NCI-H526 treated with DMSO at 0.1 percent for 48 hours (cell line): ENCODE data around the gene RCAN1.

Source experiments
- DNase-seq: peaks from one replicate; lab custom pipeline; 2025; lab: John Stamatoyannopoulos, UW

Gene RCAN1

DNA sequence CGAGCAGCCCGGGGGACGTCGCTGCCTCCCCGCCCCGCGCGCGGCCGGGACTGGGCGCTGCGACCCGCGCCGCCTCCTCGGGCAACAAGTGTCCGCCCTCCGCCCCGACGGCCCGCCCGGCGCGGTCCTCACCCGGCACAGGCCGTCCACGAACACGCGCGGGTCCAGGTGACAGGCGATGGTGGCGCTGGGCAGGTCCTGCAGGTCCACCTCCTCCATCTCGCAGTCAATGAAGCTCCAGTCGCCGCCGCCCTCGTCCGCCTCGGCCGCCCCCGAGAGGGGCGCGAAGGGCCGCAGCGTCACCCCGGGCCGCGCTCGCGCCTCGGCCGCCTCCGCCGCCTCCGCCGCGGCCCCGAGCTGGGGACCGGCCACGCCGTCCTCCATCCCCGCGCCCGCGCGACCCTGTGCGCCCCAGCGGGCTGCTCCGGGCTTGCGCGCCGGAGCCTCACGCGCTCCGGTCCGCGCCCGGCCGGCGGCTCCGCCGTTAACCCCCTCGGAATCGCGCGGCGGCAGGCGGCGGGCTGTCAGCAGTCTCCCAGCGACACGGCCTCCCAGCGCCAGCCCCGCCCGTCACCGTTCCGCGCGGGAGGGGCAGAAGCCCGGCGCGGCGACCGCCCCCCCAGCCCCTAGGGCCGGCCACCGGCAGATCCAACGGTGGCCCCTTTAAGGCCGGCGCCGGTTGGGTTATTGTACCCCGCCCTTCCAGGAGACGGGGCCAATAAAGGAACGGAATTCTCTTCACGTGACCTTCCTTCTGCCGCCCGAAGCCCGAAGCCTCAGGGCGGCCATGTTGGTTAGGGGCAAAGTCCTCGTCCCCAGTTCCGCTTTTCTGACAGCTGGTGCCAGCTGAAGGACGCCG lies at the start of gene RCAN1:
RCAN1 (minus strand) TSS at position 486 of the 859 bp plus-strand sequence; CDS start at position 384, 102 bp downstream.
- peak; percentile 91 for DNase-seq

DNA sequence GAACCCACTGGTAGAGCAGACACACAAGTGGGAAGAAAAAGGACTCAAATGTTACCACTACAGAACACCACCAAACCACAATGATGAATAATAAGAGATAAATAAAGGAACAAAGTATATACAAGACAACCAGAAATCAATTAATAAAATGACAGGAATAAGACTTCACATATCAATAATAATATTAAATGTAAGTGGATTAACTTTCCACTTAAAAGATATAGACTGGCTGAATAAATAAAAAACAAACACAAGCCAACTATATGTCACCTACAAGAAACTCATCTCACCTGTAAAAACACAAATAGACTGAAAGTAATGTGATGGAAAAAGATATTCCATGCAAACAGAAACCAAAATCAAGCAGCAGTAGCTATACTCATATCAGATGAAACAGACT lies 46.9 kb upstream of the RCAN1 start:
- DNase-seq = no peak

DNA sequence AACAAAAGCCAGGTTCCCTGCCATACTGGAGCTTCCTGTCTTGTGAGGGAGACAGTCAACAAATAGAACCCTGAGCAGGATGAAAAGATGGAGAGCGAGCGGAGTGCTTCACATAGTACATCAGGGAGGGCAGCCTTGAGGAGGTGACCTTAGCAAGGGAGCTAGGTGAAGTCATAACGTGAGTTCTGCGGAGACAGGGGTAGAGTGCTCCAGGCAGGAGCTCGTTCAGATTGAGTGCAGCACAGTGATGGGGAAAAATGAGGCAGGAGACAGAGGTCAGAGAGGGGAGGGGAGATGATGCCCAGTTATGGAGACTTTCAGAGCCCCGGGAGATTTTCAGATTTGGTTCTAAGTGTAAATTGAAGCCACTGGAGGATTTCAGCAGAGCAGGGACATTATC lies 38.6 kb upstream of the RCAN1 start:
- no peak for DNase-seq

DNA sequence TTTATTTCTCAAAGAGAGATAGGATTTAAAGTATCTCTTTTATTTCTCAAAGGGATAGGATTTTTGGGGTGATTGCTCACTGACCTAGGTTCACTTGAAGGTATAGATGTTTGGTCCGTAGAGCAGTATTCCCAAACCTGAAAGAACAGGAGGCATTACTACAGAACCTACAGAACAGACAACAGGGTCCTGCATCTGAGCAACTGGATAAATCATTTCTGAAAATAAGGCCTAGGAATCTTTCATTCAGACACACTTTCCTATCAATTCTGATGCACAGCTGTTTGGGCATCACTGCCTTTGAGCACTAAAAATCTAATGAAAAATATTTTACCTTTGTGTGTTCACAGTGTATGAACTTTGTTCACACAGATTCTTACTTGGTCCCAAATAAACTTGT lies 36.7 kb upstream of the RCAN1 start:
- DNase-seq = no peak

DNA sequence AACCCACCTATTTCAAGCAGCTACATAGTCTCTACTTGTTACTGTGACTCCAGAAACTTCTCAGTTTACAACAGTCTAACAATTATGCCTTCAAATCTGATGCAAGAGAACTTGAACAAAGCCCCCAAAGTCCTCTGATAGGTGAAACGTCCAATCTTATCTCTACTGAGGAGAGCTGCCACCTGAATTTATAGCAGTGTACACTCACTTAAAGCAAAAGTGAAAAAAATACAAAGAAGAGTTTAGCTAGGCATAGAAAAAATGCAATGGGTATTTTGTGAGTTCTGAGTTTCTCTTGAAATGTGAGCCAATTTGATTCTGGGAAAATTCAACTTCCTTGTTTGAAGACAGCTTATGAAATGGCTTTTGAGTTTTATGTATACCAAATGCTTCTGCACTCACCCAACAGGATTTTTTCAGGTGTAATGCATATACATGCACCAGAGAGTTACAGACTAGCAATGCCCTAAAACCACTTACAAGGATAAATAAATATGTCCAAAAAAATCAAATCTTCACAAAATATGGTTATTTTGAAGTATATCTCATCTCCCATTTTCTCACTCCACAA lies 36.0 kb upstream of the RCAN1 start:
- no peak for DNase-seq

DNA sequence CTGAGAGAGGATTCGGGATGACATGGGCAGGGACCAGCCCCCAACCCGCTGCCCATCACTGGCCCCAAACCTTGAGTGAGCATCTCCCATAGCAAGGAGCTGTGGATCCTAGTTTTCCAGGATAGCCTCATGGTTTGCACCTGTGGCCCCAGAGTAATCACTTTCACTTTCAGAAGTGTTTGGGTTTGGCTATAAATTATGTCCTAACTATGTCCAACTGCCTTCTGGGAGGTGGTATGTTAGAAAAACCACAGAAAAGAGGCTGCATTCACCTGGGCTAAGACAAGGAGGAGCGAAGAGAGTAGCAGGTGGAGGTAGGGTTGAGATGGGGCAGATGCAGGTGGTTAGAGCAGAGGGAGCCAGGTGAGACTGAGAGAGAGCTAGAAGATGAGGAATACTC lies 34.5 kb upstream of the RCAN1 start:
- peak; percentile 27 for DNase-seq

DNA sequence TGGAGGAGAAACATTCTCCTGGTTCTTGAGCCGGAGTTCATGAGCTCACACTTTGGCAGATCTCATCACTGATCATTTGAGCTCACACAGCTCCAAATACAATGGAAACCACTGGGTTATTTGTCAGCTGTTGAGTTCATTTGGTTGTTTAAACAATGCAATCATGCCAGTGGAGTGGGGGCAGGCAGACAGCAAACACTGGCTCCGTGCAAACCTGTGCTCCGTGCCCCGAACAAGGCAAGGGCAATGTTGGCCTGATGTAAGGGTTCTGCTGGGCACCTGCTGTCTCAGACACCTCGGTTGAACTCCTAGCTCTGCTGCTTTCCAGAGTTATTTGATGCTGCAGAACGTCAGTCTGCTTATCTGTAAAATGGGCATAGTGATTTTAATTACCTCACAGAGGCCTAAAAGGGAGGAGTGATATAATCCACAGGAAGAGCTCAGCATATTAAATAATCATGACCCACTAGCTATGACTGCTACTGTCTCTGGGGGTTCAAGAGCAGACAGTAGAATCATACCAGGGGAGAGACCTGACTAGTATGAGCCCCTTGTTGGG lies 33.9 kb upstream of the RCAN1 start:
- DNase-seq = peak; percentile 95

DNA sequence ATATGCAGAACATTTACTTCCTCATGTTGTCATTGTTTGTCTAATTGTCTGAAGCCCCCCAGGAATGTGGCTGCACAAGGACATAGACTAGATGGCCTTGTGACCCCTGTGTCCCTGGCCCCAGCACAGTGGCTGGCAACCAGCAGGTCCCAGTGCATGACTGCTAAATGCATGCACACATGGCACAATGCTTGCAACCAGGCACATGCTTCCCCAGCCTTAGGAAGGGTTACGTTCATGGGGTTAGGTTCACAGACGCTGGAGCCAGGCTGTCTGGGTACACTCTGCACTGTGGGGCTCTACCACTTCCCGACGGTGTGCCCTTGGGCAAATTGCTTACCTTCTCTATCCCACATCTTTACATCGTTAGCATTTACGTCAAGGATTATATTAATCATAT lies 32.6 kb upstream of the RCAN1 start:
- peak; percentile 4 for DNase-seq

DNA sequence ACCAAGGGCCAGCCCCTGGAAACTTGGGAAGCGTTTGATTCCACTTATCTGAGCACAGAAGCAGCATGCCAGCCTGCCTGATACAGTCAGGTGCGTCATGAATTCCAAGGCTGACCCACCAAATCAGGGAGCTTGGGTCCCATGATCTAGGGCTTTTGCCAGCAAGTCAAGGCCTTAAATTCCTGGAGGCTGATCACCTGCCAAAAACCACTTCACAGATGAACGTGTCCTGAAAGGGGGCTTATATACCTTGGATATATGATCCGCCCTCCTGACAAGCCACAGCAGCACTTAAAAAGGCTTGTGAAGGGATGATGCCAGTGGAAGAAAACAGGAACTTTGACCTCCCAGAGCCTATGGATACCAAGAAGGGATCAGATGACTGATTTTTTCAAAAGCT lies 29.9 kb upstream of the RCAN1 start:
- DNase-seq = no peak

DNA sequence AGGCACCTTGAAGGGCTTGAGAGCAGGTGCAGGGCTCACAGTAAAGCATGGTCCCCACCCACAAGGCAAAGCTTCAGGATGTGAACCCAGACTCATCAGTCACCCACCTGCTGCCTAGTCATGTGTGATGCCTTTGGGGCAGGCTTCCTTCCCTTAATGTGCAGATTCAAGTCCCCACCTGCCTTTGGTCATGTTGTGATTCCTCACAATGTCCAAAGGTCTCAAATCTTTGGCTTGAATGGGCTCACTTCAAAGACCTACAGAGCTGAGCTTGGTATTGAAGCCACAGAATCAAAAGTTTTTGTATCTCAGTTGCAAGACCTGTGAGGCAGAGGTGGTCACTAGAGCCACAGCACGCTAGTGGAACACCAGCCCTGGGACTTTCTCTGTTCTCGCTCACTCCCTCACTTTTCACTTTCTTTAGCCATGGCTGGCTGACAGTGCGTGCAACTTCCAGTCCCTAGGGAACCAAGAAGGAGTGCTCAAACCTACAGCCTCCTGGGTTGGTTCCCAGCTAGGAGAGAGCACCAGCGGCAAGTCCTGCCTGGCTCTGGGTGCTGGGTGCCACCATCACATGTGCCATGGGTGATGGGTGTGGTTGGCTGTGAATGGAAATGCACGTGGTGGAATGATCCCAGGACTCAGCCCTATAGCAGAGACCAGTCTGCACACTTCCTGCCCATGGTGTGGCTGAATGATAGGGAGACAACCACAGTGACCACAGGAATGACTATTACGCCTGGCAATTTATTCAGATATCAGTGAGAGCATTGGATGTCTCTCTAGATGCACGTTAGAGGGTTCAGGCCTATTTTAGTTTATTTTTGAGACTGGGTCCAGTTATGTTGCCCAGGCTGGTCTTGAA lies 27.5 kb upstream of the RCAN1 start:
- DNase-seq = no peak

DNA sequence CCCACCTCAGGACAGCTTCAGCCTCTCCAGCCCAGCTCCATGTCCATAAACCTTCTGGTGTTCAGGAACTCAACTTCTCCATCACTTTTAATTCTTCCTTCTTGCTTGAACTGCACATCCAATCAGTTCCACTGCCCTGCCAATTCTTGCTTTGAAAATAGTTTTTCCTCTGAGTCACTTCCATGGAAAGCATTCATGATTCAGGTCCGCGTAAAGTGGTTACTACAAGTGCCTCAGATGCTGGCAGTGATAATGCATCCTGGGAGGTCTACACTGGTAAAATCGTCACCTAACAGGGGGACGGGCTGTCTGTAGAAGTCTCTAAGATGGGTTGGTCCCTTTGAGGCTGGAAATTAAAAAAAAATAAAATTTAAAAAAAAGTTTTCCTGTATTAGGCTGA lies 25.9 kb upstream of the RCAN1 start:
- DNase-seq = no peak

DNA sequence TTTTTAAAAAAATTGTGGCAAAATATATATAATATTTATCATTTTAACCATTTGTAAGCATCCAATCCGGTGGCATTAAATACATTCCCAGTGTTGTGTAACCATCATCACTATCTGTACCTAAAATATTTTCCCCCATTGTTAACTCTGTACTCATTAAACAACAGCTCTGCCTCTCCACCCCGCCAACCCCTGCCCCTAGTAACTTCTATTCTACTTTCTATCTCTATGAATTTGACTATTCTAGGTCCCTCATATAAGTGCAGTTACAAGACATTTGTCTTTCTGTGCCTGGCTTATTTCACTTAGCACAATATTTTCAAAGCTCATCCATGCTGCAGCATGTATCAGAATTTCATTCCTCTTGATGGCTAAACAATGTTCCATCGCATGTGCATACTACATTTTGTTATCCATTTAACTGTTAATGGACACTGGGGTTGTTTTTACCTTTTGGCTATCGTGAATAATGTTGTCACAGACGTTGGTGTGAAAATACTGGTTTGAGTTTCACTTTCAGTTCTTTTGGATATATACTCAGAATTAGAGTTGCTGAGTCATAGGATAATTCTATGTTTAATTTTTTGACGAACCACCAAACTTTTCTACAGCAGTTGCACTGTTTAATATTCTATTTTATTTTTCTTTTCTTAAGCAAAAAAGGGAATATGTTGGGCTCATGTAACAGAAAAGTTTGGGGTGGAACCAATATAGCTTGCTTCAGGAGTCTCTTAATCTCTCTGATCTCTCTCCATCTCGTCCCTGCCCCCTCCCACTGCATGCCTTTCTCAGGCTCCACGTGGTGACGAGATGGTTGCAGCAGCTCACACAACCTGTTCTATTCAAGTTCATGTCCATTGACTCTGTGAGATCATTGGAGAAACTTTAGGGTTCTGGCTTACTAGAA lies 25.2 kb upstream of the RCAN1 start:
- DNase-seq = no peak

DNA sequence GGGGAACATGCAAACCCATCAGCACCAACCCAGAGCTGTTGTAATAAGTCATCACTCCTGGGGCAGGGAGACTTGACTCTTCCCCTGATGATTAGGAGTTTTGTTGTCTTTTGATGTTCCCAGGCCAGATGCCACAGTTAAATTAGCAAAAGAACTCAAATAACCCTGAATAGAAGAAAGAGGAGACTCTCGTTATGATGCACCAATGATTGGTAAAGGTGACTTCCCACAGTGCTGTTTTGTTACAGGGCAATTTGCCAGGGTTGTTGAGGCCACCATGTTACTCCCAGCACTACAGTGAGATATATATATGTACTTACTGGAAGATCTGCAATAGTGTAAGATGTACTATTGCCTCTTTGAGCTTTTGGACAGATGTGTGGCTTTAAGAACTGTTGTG lies 24.3 kb upstream of the RCAN1 start:
- DNase-seq = no peak

DNA sequence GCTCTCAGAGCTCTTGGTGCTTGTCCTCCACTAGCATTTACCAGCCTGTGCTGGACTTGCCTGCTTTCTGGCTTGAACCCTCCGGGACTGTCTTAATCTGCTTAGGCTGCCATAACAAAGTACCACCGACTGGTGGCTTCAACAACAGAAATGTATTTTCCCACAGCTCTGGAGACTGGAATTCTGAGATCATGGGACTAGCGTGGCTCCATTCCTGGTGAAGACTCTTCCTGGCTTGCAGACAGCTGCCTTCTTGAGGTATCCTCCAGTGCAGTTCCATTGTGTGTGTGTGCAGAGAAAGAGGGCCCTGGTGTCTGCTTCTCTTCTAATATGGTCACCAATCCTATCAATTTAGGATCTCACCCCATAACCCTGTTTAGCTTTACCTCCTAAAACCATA lies 22.0 kb upstream of the RCAN1 start:
- no peak for DNase-seq

DNA sequence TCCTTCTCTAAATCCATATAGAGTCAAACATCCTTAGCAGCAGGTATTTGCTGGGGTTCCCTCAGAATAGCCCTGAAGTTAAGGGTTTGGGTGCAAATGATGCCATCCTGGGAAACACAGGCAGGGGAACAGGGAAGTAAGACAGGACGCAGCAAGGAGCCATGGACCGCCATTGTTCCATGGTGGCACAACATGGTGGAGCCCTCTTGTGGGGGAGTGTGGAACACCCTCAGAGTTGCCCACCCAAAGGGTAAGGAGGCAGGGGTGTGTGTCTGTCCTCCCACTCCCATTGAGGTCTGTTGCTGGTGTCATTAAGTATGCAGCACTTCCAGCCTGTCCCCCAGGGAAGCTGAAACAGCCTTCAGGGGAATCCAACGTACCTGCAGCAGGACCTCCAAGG lies 20.4 kb upstream of the RCAN1 start:
- DNase-seq = no peak

DNA sequence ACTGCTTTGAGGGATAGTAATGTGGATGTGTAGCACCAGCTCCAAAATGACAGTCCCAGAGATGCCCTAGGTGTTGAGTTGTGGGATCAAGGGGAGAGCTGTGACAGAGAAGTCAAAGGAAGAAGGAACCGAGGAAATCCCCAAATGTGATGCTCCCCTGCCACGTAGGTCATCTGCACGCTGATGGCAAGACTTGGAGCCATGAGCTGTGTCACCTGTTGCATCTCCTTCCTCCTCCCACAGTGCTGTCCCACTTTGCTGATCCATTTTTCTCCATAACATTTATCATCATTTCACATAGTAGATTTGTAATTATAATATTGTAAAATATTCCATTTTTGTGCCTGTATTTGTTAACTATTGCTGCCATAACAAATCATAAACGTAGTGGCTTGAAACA lies 17.6 kb upstream of the RCAN1 start:
- no peak for DNase-seq

DNA sequence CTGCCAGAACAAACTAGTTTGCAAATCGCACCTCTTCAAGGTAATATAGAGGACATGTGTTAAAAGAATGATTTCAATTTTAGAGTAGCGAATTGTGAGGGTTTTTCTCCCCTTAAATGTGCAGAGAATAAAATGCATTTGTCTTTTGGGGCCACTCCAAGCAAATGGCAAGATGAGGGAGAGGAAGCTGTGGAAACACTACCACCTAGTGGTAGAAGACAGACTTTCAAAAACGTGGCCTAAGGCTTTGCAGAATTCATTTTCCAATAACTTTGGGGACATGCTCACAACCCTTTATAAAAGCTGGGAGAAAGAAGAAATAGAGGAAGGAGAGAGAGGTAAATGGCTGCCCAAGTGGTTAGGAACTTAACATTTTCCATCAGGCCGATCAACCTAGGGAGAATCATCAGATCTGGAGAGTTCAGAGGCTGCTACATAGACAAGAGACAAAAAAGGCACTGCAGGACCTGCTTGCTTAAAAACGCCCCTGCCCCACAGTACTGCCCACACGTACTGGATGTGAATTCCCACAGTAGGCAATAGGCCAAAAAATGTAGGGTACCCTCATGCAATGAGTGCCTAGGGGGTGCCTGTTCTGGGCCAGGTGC lies 15.7 kb upstream of the RCAN1 start:
- peak; percentile 50 for DNase-seq

DNA sequence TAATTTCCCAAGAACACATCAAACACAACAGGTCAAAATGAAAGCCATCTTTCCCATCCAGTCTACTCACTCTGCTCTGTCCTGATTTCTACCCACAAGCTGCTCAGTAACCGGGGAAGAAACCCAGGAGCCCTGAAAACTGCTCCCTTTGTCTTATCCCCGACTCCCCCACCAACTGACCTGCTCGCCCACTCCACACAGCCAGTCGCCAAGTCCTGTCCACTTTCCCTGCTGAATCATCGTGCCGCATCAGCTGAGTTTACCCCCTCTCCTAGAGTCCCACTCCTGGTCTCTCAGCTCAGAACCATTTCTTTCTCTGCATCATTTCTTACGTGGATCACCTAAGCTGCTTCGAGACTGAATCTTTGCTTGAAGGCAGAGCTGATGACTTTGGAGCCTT lies 11.2 kb upstream of the RCAN1 start:
- no peak for DNase-seq

DNA sequence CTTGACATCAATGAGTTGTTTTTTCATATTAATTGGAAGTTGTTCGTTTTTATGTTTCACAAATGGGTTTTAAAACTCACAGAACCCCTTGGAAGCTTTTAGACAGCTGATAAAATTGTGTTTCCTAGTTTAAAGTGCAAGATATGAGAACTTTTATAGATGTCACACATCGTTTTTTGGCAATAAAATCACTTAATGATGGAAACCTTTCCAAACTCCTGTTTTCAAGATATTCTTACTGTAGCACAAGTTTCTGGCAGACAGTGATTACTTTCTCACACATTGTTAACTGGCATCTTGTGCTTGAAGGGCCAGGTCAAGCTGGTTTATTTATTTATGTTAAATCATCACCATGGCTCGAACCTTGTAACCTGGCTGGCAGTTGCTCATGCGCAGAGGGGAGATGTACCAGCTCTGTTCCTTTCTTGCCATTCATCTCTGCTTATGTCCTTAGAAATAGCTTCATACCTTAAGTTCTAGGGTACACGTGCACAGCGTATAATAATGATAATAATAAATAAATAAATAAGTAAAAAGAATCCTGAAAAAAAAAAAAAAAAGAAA lies 10.2 kb upstream of the RCAN1 start:
- peak; percentile 5 for DNase-seq

DNA sequence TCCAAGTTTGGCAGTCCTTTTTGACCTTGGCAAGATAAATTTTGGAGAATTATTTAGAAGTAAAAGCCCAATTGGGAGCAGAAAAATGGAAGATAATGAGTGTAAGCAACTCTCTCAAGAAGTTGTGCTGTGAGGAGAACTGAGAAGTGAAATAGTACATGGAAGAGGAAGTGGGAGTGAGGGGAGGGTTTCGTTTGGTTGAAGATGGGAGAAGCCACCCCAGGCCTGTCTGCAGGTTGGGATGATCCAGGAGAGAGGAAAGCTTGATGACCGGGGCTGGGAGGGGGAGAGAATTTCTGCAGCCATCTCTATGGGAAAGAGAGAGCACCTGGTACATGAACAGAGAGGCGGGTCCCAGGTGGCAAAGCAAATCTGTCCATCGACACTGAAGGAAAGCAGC lies 8.6 kb upstream of the RCAN1 start:
- DNase-seq = no peak
